SU-DHL-6 (cell line): ENCODE data around the gene UACA.

Experiments
- EZH2phosphoT487 ChIP-seq: fragments of 200-600 bp; sonication (generic), shearing (Covaris generic); conservative IDR thresholded peaks from 2 replicates; pipeline ENCODE4 v1.6.1; 2018; ENCODE audit warnings: mild to moderate bottlenecking, antibody characterized with exemption, low read length, moderate library complexity, mixed read lengths
- TF ChIP-seq, protein P1 (sequence below): fragments of 200-600 bp; sonication (generic); IDR thresholded peaks from one replicate; pipeline ENCODE4 v1.5.1; 2017; ENCODE audit warnings: antibody characterized with exemption, mild to moderate bottlenecking, low read length, moderate library complexity; ENCODE audit not compliant: insufficient read depth, poor library complexity, severe bottlenecking

DNA sequence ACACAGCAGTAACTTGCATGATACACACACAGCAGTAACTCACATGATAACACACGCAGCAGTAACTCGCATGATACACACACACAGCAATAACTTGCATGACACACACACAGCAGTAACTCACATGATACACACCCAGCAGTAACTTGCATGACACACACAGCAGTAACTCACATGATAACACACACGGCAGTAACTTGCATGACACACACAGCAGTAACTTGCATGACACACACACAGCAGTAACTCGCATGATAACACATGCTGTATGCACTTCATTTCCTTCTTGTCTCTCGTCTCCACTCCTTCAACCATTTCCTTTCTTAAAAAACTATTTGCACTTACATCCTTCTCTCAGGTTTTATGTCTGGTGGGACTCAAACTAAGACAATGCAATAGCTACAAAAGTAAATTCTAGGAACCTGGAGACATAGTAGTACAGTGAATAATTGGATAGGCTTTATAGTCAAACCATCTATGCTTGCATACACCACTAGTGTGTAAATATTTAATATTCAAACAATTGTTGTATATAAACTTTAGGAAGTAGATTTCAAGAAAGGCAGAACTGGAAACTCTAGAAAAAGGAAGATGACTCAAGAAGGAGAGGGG, 130.8 kb downstream of the UACA start:
- TF ChIP-seq, protein P1, sequence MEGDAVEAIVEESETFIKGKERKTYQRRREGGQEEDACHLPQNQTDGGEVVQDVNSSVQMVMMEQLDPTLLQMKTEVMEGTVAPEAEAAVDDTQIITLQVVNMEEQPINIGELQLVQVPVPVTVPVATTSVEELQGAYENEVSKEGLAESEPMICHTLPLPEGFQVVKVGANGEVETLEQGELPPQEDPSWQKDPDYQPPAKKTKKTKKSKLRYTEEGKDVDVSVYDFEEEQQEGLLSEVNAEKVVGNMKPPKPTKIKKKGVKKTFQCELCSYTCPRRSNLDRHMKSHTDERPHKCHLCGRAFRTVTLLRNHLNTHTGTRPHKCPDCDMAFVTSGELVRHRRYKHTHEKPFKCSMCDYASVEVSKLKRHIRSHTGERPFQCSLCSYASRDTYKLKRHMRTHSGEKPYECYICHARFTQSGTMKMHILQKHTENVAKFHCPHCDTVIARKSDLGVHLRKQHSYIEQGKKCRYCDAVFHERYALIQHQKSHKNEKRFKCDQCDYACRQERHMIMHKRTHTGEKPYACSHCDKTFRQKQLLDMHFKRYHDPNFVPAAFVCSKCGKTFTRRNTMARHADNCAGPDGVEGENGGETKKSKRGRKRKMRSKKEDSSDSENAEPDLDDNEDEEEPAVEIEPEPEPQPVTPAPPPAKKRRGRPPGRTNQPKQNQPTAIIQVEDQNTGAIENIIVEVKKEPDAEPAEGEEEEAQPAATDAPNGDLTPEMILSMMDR = no peak
- TF ChIP-seq EZH2phosphoT487 = no peak
